A549 (cell line): Measurements from ENCODE around the gene TTF1.

Source experiments
- POLR2A ChIP-seq: IDR thresholded peaks from 2 replicates; pipeline ENCODE4 v1.6.1; 2012; ENCODE audit warnings: mild to moderate bottlenecking, low read length
- SMC3 ChIP-seq: fragments of >200 bp; sonication (Bioruptor Twin); formaldehyde crosslinking; IDR thresholded peaks from 3 replicates; pipeline ENCODE4 v1.6.1; 2018; ENCODE audit warnings: inconsistent platforms
- SREBF2 ChIP-seq: fragments of 450-650 bp; IDR thresholded peaks from 2 replicates; pipeline ENCODE4 v1.6.1; 2014; ENCODE audit warnings: mild to moderate bottlenecking, moderate library complexity
- TF ChIP-seq, protein P1 (sequence below): fragments of >200 bp; sonication (Bioruptor Twin); formaldehyde crosslinking; IDR thresholded peaks from 3 replicates; pipeline ENCODE4 v1.5.1; 2016

DNA sequence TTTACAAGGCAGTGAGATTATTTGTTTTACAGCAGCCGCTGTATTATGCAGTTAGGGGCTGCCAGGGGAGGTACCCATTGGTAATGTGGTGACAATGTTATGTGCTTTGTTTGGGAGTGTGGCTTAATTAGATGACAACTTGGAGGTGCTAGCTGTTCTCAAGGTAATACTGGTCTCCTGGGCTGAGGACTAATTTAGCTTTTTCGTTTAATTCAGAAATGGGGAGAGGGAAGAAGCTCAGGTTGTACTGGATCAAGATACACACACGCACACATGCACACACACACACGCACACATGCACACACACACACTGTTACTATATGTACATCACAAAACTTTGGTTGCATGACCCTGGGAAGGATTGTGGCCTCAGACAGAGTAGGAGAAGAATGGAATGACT, 41.3 kb upstream of the TTF1 start:
- TF ChIP-seq POLR2A (no peak), SMC3 (no peak), SREBF2 (no peak)
- TF ChIP-seq, protein P1, sequence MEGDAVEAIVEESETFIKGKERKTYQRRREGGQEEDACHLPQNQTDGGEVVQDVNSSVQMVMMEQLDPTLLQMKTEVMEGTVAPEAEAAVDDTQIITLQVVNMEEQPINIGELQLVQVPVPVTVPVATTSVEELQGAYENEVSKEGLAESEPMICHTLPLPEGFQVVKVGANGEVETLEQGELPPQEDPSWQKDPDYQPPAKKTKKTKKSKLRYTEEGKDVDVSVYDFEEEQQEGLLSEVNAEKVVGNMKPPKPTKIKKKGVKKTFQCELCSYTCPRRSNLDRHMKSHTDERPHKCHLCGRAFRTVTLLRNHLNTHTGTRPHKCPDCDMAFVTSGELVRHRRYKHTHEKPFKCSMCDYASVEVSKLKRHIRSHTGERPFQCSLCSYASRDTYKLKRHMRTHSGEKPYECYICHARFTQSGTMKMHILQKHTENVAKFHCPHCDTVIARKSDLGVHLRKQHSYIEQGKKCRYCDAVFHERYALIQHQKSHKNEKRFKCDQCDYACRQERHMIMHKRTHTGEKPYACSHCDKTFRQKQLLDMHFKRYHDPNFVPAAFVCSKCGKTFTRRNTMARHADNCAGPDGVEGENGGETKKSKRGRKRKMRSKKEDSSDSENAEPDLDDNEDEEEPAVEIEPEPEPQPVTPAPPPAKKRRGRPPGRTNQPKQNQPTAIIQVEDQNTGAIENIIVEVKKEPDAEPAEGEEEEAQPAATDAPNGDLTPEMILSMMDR, result no peak
